ENCODE results near the gene PALLD.

PALLD gene

GRCh38 chr4:168666531-168666930 lies 169.7 kb downstream of the PALLD start:
- Histone ChIP-seq H3K4me1 (ENCODE audit: insufficient read depth, low read length, severe bottlenecking) (no peaks in the 10 kb centered on the region), H3K9me2 (ENCODE audit: low read depth, low read length) (no peaks in the 10 kb centered on the region), H3K4me2 (ENCODE audit: low read length) (no peak overlapping the region), H3K36me3 (ENCODE audit: insufficient read depth, low read length) (no peaks in the 10 kb centered on the region), H3K9ac (ENCODE audit: low read length) (no peak overlapping the region), H4K20me1 (ENCODE audit: insufficient read depth, low read length) (no peaks in the 10 kb centered on the region), H3K9me3 (ENCODE audit: low read length) (no peaks in the 10 kb centered on the region), H2AFZ (ENCODE audit: low read length) (no peak overlapping the region), H3F3A (ENCODE audit: insufficient read depth, low read length) (no peaks in the 10 kb centered on the region), H3K79me2 (ENCODE audit: insufficient read depth, low read length) (no peaks in the 10 kb centered on the region), H3K27ac (ENCODE audit: low read depth, low read length, poor library complexity, severe bottlenecking) (no peak overlapping the region), H3K27me3 (ENCODE audit: insufficient read depth, low read length) (no peaks in the 10 kb centered on the region), H3K4me3 (ENCODE audit: low read depth, low read length, poor library complexity, severe bottlenecking) (no peak overlapping the region)
- TF ChIP-seq EZH2 (IDR thresholded peaks at IDR 0.05; ENCODE audit: borderline replicate concordance, low read length): no peak
- TF ChIP-seq CTCF (IDR thresholded peaks at IDR 0.05; ENCODE audit: low read length): no peak

- H3K27ac ChIP-seq (ENCODE audit: low read depth, low read length, poor library complexity, severe bottlenecking): no peak overlapping the region
- H3K4me1 ChIP-seq (ENCODE audit: insufficient read depth, low read length, severe bottlenecking): no peaks in the 10 kb centered on the region
- no peaks in the 10 kb centered on the region for H3K9me3 ChIP-seq (ENCODE audit: low read length)
- H3K79me2 ChIP-seq (ENCODE audit: insufficient read depth, low read length): no peaks in the 10 kb centered on the region
- no peaks in the 10 kb centered on the region for H4K20me1 ChIP-seq (ENCODE audit: insufficient read depth, low read length)
- TF ChIP-seq EZH2 (IDR thresholded peaks at IDR 0.05; ENCODE audit: borderline replicate concordance, low read length) (no peak), CTCF (IDR thresholded peaks at IDR 0.05; ENCODE audit: low read length) (no peak)
- H3K9me2 ChIP-seq (ENCODE audit: low read depth, low read length): no peaks in the 10 kb centered on the region
- H3F3A ChIP-seq (ENCODE audit: insufficient read depth, low read length): no peaks in the 10 kb centered on the region
- H3K27me3 ChIP-seq (ENCODE audit: insufficient read depth, low read length): no peaks in the 10 kb centered on the region
- H2AFZ ChIP-seq (ENCODE audit: low read length): no peak overlapping the region
- H3K4me3 ChIP-seq (ENCODE audit: low read depth, low read length, poor library complexity, severe bottlenecking): no peak overlapping the region
- no peak overlapping the region for H3K4me2 ChIP-seq (ENCODE audit: low read length)
- H3K9ac ChIP-seq (ENCODE audit: low read length): no peak overlapping the region
- no peaks in the 10 kb centered on the region for H3K36me3 ChIP-seq (ENCODE audit: insufficient read depth, low read length)
These were observed 170.5 kb downstream of the PALLD start for GRCh38 chr4:168667376-168667775.

GRCh38 chr4:168667921-168668320 lies 171.1 kb downstream of the PALLD start:
- H4K20me1 ChIP-seq (ENCODE audit: insufficient read depth, low read length): no peaks in the 10 kb centered on the region
- no peak overlapping the region for H3K4me3 ChIP-seq (ENCODE audit: low read depth, low read length, poor library complexity, severe bottlenecking)
- no peaks in the 10 kb centered on the region for H3K9me3 ChIP-seq (ENCODE audit: low read length)
- no peaks in the 10 kb centered on the region for H3K27me3 ChIP-seq (ENCODE audit: insufficient read depth, low read length)
- TF ChIP-seq EZH2 (IDR thresholded peaks at IDR 0.05; ENCODE audit: borderline replicate concordance, low read length) (no peak), CTCF (IDR thresholded peaks at IDR 0.05; ENCODE audit: low read length) (no peak)
- no peaks in the 10 kb centered on the region for H3K36me3 ChIP-seq (ENCODE audit: insufficient read depth, low read length)
- no peak overlapping the region for H3K4me2 ChIP-seq (ENCODE audit: low read length)
- H3K27ac ChIP-seq (ENCODE audit: low read depth, low read length, poor library complexity, severe bottlenecking): no peak overlapping the region
- H2AFZ ChIP-seq (ENCODE audit: low read length): no peak overlapping the region
- H3K79me2 ChIP-seq (ENCODE audit: insufficient read depth, low read length): no peaks in the 10 kb centered on the region
- H3K9ac ChIP-seq (ENCODE audit: low read length): no peak overlapping the region
- H3K4me1 ChIP-seq (ENCODE audit: insufficient read depth, low read length, severe bottlenecking): no peaks in the 10 kb centered on the region
- H3F3A ChIP-seq (ENCODE audit: insufficient read depth, low read length): no peaks in the 10 kb centered on the region
- H3K9me2 ChIP-seq (ENCODE audit: low read depth, low read length): no peaks in the 10 kb centered on the region
